Osteoblast (primary cell): ENCODE results near the gene TKTL1. TPM values are rescaled to one million over a fixed set of nuclear protein-coding genes. Genes with fewer than 3 reads are reported as not detected.
A peak's percentile ranks its signal among the peaks of the same experiment; 100 is the strongest.
"Not testable (repeated sequence)": the region's sequence is repeated elsewhere in the genome, so short reads cannot be mapped to it uniquely, and the experiment has no call there.

Experiments used
- DNase-seq: peaks from one replicate; pipeline ENCODE4 v3.0.0; 2011; ENCODE audit warnings: low spot score, mixed read lengths; ENCODE audit not compliant: insufficient read length; ENCODE audit errors: missing footprints
- H2AFZ ChIP-seq: 2 replicates; pipeline ENCODE4 v1.6.0; 2011; ENCODE audit warnings: mild to moderate bottlenecking, low read length
- H3K27ac ChIP-seq: 2 replicates; pipeline ENCODE4 v1.5.1; 2011; ENCODE audit warnings: mild to moderate bottlenecking, low read depth, low read length, moderate library complexity
- H3K27me3 ChIP-seq: 2 replicates; pipeline ENCODE4 v1.6.0; 2012; ENCODE audit warnings: mild to moderate bottlenecking, control low read depth, inconsistent platforms, low read length, moderate library complexity; ENCODE audit not compliant: insufficient read depth
- H3K36me3 ChIP-seq: 2 replicates; pipeline ENCODE4 v1.5.1; 2011; ENCODE audit warnings: mild to moderate bottlenecking, low read length, control low read depth, moderate library complexity; ENCODE audit not compliant: insufficient read depth
- H3K4me1 ChIP-seq: 2 replicates; pipeline ENCODE4 v1.5.1; 2011; ENCODE audit warnings: mild to moderate bottlenecking, low read length, control low read depth, moderate library complexity; ENCODE audit not compliant: insufficient read depth
- H3K4me2 ChIP-seq: 2 replicates; pipeline ENCODE4 v1.6.0; 2011; ENCODE audit warnings: mild to moderate bottlenecking, low read length; ENCODE audit not compliant: insufficient read depth
- H3K4me3 ChIP-seq: fragments of 200-600 bp; sonication (generic); 3 replicates; pipeline ENCODE4 v1.5.1; 2012; ENCODE audit warnings: mild to moderate bottlenecking, low read length, inconsistent platforms; ENCODE audit not compliant: insufficient read depth
- H3K79me2 ChIP-seq: 2 replicates; pipeline ENCODE4 v1.6.0; 2012; ENCODE audit warnings: mild to moderate bottlenecking, low read length, control low read depth, inconsistent platforms; ENCODE audit not compliant: insufficient read depth
- H3K9me3 ChIP-seq: 2 replicates; pipeline ENCODE4 v1.5.1; 2011; ENCODE audit warnings: low read depth, low read length, control low read depth
- H4K20me1 ChIP-seq: 2 replicates; pipeline ENCODE4 v1.6.0; 2012; ENCODE audit warnings: mild to moderate bottlenecking, low read length, control low read depth; ENCODE audit not compliant: insufficient read depth
- total RNA-seq: library from RNA; depleted of rRNA; stranded (reverse); fragments of >200 nt; gene quantifications from 2 replicates; pipeline ENCODE4 v1.2.3, GENCODE V29; 2012
- TF ChIP-seq, protein P1 (sequence below): IDR thresholded peaks from 2 replicates; pipeline ENCODE4 v1.5.1; 2011; ENCODE audit warnings: mild to moderate bottlenecking, low read depth, low read length, moderate library complexity; ENCODE audit errors: extremely low read depth

Gene TKTL1, protein sequence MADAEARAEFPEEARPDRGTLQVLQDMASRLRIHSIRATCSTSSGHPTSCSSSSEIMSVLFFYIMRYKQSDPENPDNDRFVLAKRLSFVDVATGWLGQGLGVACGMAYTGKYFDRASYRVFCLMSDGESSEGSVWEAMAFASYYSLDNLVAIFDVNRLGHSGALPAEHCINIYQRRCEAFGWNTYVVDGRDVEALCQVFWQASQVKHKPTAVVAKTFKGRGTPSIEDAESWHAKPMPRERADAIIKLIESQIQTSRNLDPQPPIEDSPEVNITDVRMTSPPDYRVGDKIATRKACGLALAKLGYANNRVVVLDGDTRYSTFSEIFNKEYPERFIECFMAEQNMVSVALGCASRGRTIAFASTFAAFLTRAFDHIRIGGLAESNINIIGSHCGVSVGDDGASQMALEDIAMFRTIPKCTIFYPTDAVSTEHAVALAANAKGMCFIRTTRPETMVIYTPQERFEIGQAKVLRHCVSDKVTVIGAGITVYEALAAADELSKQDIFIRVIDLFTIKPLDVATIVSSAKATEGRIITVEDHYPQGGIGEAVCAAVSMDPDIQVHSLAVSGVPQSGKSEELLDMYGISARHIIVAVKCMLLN
- not detected in 2 replicates for total RNA-seq

DNA sequence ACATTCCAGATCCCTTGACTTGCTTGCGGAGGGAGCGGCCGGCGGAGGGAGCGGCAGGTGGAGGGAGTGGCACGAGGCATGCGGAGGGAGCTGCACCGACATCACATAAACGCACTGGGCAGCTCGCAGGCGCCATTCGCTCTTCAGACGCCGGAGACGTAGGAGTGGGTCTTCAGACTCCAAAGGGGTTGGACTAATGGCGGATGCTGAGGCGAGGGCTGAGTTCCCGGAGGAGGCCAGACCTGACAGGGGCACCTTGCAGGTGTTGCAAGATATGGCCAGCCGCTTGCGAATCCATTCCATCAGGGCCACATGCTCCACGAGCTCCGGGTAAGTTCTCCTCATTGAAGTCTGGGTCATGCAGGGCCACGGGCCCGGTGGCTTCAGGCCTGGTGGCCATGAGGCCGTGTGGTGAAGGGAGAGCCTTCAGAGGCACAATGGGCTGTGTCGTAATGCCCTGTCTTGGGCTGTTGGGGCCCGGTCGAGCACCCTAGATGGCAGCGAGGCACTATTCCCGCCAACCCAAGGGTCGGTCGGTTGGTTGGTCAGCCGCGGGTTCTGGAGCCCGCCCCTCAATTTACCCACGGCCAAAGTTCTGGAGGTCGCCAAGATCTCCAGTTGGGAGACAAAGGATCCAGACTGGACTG lies at the start of gene TKTL1:
TSS of gene TKTL1 (plus strand) at position 132 of the 647 bp plus-strand sequence. CDS start at position 197, 65 bp downstream.
- no peak within 1 kb of the TSS for H2AFZ ChIP-seq
- no peaks in the 10 kb centered on the region for H3K9me3 ChIP-seq
- H3K4me3 ChIP-seq = no peak within 1 kb of the TSS
- no peak within 1 kb of the TSS for H3K27ac ChIP-seq
- H3K4me2 ChIP-seq = no peak within 1 kb of the TSS
- TF ChIP-seq, protein P1, sequence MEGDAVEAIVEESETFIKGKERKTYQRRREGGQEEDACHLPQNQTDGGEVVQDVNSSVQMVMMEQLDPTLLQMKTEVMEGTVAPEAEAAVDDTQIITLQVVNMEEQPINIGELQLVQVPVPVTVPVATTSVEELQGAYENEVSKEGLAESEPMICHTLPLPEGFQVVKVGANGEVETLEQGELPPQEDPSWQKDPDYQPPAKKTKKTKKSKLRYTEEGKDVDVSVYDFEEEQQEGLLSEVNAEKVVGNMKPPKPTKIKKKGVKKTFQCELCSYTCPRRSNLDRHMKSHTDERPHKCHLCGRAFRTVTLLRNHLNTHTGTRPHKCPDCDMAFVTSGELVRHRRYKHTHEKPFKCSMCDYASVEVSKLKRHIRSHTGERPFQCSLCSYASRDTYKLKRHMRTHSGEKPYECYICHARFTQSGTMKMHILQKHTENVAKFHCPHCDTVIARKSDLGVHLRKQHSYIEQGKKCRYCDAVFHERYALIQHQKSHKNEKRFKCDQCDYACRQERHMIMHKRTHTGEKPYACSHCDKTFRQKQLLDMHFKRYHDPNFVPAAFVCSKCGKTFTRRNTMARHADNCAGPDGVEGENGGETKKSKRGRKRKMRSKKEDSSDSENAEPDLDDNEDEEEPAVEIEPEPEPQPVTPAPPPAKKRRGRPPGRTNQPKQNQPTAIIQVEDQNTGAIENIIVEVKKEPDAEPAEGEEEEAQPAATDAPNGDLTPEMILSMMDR = no peak
- DNase-seq = peak; percentile 11
- no peaks in the 10 kb centered on the region for H3K36me3 ChIP-seq
- no peaks in the 10 kb centered on the region for H3K4me1 ChIP-seq
- H3K79me2 ChIP-seq = no peaks in the 10 kb centered on the region
- H4K20me1 ChIP-seq = no peaks in the 10 kb centered on the region
- H3K27me3 ChIP-seq = no peaks in the 10 kb centered on the region

DNA sequence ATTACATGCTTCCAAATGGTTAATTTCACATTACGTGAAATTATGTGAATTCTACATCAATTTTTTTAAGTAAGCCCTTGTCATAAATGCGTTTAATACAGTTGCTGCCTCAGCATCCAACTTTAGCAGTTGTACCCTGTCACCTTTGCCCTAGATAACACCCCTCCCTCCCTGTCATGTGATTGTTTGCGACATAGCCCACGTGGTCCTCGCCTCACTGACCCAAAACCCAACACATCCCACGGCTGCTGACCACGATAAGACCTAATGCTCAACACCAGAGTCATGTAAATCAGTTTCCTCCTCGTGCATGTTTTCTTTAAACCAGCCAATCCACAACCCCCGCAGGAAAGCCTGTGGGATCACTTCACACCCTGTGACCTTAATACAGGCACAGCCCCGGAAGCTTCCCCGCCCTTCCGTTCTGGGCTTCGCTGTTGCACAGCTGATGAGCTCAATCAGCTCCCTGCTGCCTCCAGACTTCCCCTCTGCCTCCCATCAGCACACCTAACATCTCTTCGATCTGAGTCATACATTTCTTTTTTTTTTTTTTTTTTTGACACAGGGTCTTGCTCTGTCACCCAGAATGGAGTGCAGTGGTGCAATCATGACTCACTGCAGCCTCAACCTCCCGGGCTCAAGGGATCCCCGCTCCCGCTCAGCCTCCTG lies 48.1 kb upstream of the TKTL1 start:
- not testable (repeated sequence) for H3K27ac ChIP-seq, H3K27me3 ChIP-seq, H3K4me1 ChIP-seq, H3K36me3 ChIP-seq, DNase-seq, H3K79me2 ChIP-seq, H3K4me3 ChIP-seq, H2AFZ ChIP-seq, H4K20me1 ChIP-seq, H3K4me2 ChIP-seq, H3K9me3 ChIP-seq

DNA sequence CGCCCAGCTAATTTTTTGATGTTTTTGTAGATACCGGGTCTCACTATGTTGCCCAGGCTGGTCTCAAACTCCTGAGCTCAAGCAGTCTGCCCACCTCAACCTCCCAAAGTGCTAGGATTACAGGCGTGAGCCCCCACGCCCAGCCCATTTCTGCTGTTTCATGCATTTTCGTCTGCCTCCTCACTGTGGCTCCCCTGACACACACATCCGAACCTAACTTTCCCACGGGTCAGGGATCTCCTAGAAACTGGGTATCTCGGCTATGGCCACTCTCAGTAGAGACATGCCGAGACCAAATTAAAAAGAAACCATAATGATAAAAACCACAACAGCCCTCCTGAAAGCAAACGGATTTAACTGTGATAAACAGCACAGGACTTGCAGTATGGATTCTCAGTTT lies 47.5 kb upstream of the TKTL1 start:
- H3K27ac ChIP-seq, H4K20me1 ChIP-seq, H3K9me3 ChIP-seq, H3K4me3 ChIP-seq, H3K4me2 ChIP-seq, DNase-seq, H3K4me1 ChIP-seq, H2AFZ ChIP-seq, H3K79me2 ChIP-seq, H3K36me3 ChIP-seq, H3K27me3 ChIP-seq: not testable (repeated sequence)

DNA sequence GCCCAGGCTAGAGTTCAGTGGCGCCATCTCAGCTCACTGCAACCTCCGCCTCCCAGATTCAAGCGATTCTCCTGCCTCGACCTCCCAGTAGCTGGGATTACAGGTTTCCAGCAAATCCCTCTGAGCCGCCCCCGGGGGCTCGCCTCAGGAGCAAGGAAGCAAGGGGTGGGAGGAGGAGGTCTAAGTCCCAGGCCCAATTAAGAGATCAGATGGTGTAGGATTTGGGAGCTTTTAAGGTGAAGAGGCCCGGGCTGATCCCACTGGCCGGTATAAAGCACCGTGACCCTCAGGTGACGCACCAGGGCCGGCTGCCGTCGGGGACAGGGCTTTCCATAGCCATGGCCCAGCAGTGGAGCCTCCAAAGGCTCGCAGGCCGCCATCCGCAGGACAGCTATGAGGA lies 38.3 kb upstream of the TKTL1 start, which contains the start of gene OPN1MW3:
TSS of gene OPN1MW3 (plus strand) at position 301 of the 400 bp plus-strand sequence. CDS start at position 339, 38 bp downstream.
- not testable (repeated sequence) for H3K27ac ChIP-seq, H3K4me1 ChIP-seq, H4K20me1 ChIP-seq, H3K27me3 ChIP-seq, H3K36me3 ChIP-seq, H2AFZ ChIP-seq, DNase-seq, H3K9me3 ChIP-seq, H3K4me2 ChIP-seq, H3K79me2 ChIP-seq, H3K4me3 ChIP-seq

DNA sequence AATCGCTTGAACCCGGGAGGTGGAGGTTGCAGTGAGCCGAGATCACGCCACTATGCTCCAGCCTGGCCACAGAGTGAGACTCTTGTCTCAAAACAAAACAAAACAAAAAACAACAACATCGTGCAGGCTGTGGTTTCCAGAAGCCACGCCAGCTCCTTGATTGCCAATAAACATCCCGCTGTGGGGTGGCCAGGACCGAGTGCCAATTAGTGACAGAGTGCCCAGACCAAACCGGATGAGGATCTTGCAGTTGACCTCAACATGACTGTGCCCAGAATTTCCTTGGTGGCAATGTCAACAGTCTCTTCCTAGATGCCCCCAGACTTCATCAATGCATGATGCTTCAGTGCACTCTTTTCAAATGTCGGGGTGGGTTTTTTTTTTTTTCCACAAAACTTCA lies 36.9 kb upstream of the TKTL1 start:
- DNase-seq, H3K4me1 ChIP-seq, H4K20me1 ChIP-seq, H3K79me2 ChIP-seq, H3K4me3 ChIP-seq, H3K4me2 ChIP-seq, H3K27ac ChIP-seq, H3K36me3 ChIP-seq, H3K27me3 ChIP-seq, H2AFZ ChIP-seq, H3K9me3 ChIP-seq: not testable (repeated sequence)

DNA sequence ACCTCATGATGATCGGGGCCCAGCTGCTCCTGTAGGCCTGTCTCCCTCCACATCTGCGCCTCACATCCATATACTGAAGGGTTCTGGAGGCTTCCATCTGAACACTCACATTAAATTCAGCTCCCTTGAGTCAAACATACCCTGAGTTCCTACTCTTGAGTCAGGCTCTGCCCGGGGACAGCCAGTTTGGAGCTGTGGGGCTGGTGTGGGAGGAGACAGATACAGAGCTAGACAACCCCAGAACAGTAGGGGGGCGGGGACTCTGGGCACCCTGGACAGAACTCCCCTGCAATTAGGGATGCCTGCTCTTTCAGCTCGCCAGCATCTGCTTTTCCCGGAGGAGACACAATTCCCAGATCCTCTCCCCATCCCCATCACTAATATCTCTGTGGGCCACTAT lies 32.5 kb upstream of the TKTL1 start:
- H3K4me1 ChIP-seq, DNase-seq, H4K20me1 ChIP-seq, H3K27ac ChIP-seq, H3K79me2 ChIP-seq, H3K9me3 ChIP-seq, H3K27me3 ChIP-seq, H3K4me2 ChIP-seq, H3K36me3 ChIP-seq, H2AFZ ChIP-seq, H3K4me3 ChIP-seq: not testable (repeated sequence)

DNA sequence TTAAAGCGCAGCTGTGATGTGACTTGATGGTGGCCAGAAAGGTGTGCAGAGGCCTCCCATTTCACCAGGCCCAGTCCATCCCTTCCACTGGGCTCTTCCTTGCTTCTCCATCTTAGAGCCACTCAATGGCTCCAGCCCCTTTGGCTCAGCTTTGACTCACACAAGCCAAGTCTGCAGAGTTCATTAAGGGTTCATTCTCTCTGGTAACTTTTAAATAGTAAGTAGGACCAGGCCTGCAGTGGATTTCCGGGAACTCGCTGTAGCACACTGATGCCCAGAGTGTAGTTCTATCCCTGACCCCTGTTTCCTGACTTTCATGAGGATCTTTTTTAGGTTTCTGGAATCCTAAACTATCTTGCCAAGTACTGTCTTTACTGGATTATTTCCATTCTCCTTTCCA lies 26.4 kb upstream of the TKTL1 start:
- not testable (repeated sequence) for H4K20me1 ChIP-seq, DNase-seq, H3K4me1 ChIP-seq, H3K79me2 ChIP-seq, H2AFZ ChIP-seq, H3K9me3 ChIP-seq, H3K36me3 ChIP-seq, H3K27me3 ChIP-seq, H3K4me3 ChIP-seq, H3K4me2 ChIP-seq, H3K27ac ChIP-seq
